Esophagus muscularis mucosa (tissue), 4 donors: Measurements from ENCODE around the gene BHLHA9.

Experiments used
- CTCF ChIP-seq, 3 experiments: fragments of 200-600 bp in 2 of 3; fragments of 450-650 bp in 1 of 3; sonication (generic) in 2 of 3; IDR thresholded peaks; one replicate each; pipeline ENCODE4 v1.5.1; 2017 to 2019; ENCODE audit warnings: antibody characterized with exemption in 3 of 3, mild to moderate bottlenecking in 2 of 3, moderate library complexity in 1 of 3
- EP300 ChIP-seq: sonication (generic); formaldehyde crosslinking; IDR thresholded peaks from one replicate; pipeline ENCODE4 v1.6.1; 2017; ENCODE audit warnings: antibody characterized with exemption
- POLR2A ChIP-seq: fragments of 450-650 bp; IDR thresholded peaks from one replicate; pipeline ENCODE4 v1.6.1; 2017; ENCODE audit warnings: antibody characterized with exemption, moderate library complexity, mild to moderate bottlenecking, low read depth
- POLR2AphosphoS5 ChIP-seq, 2 donors: sonication (generic); formaldehyde crosslinking; IDR thresholded peaks; one replicate each; pipeline ENCODE4 v1.6.1; 2017; ENCODE audit warnings: antibody characterized with exemption in 2 of 2

- no peak for TF ChIP-seq CTCF (IDR thresholded peaks at IDR 0.05)
- no peak for TF ChIP-seq POLR2AphosphoS5 (IDR thresholded peaks at IDR 0.05)
- no peak for TF ChIP-seq POLR2A
- TF ChIP-seq EP300: no peak
These were observed 28.4 kb downstream of the BHLHA9 start for GRCh38 chr17:1298606-1299005.
